ENCODE measurements around the gene RLN2.

DNA sequence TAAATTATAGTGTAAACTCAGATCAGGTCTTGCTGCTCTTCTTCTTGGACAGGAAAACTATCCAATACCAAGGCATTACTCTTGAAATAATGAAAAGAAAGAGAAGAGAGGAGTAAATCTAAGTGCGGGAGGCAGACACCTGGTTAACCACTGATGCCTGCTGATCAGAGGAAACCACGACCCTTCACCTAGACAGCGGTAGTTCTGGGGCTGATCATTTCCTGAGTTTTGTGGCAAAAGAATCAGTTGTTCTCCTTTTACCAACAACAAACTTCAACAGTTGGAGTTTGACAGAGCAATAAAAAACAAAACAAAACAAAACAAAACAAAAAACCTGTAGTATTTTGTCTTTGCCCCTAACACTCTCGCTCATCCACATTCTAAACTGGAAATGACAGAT is 32.2 kb upstream of the RLN2 start:
- no peak for TF ChIP-seq EZH2 (IDR thresholded peaks at IDR 0.05; ENCODE audit: borderline replicate concordance, low read depth, low read length, poor library complexity, severe bottlenecking)
- no peak for TF ChIP-seq CTCF (conservative IDR thresholded peaks at IDR 0.05; ENCODE audit: low read depth, low read length)

All from A673 (cell line).